Right lobe of liver (tissue), 6 donors: ENCODE measurements around the gene SPATC1L. TPM values are rescaled to one million over a fixed set of nuclear protein-coding genes. Genes with fewer than 3 reads are reported as not detected.

Experiments
- ATAC-seq, 4 donors: fragments of 200-7000 bp; cut with Tn5 transposase; one replicate each; pipeline ENCODE4 v1.9.1; 2020; ENCODE audit warnings: mild to moderate bottlenecking in 4 of 4, moderate library complexity in 4 of 4
- DNase-seq, 3 donors: peaks; one replicate each; pipeline ENCODE4 v3.0.0-alpha.2; 2020
- H3K27ac ChIP-seq, 3 donors: fragments of 200-600 bp; one replicate each; pipeline ENCODE4 v1.8.0; 2022
- H3K27me3 ChIP-seq, 2 donors: fragments of 200-600 bp; one replicate each; pipeline ENCODE4 v1.8.0; 2022
- H3K36me3 ChIP-seq, 4 donors: fragments of 200-600 bp; sonication (generic) in 1 of 4; one replicate each; pipeline versions ENCODE4 v1.5.1 to v1.8.0; 2017 to 2022; ENCODE audit warnings: control low read depth in 1 of 4
- H3K4me1 ChIP-seq, 4 donors: fragments of 200-600 bp; sonication (generic) in 1 of 4; one replicate each; pipeline versions ENCODE4 v1.5.1 to v1.8.0; 2017 to 2022; ENCODE audit warnings: control low read depth in 1 of 4
- H3K4me3 ChIP-seq, 3 donors: fragments of 200-600 bp; one replicate each; pipeline ENCODE4 v1.8.0; 2022
- H3K9me3 ChIP-seq, 4 donors: fragments of 200-600 bp; sonication (generic) in 1 of 4; one replicate each; pipeline versions ENCODE4 v1.5.1 to v1.8.0; 2017 to 2022; ENCODE audit warnings: control low read depth in 1 of 4
- POLR2A ChIP-seq: fragments of 450-650 bp; IDR thresholded peaks from one replicate; pipeline ENCODE4 v1.6.1; 2017; ENCODE audit warnings: antibody characterized with exemption, mild to moderate bottlenecking
- WGBS: methylation state at CpG from one replicate; pipeline ENCODE4 v1.1.6; 2018; ENCODE audit warnings: low coverage, low lambda C conversion rate; ENCODE audit not compliant: insufficient coverage; ENCODE audit errors: missing lambda C conversion rate; 5-methylcytosine and 5-hydroxymethylcytosine counted together
- intact Hi-C, 2 donors: fragments of 100-400 bp; cut with DNase I; formaldehyde crosslinking; loops; one replicate each; pipeline versions ENCODE4 v1.11.2 to v1.14.1; 2022
- total RNA-seq, 6 experiments: library from RNA; depleted of rRNA in 2 of 6; stranded (reverse); fragments of >200 nt in 2 of 6; fragmentation: NEBNext Ultra II Directional in 3 of 6; extraction: Animal tissue kit (Norgen Biotek cat#: 25700) in 3 of 6; gene quantifications; one replicate each; pipeline versions ENCODE4 v1.1.0 to v1.2.4, GENCODE V29; 2016 to 2023
- TF ChIP-seq, protein P1 (sequence below), 4 donors: fragments of 200-600 bp in 3 of 4; fragments of 450-650 bp in 1 of 4; IDR thresholded peaks; one replicate each; pipeline versions ENCODE4 v1.5.1 to v1.8.0; 2016 to 2022; ENCODE audit warnings: antibody characterized with exemption in 4 of 4, mild to moderate bottlenecking in 2 of 4
- donor health status: DM: no; HTN: yes; CAD: no.
- donor health status: DM: no; HTN: no; CAD: no.
- donor health status: DM: no; HTN: no; CAD: no.
- donor health status: DM: no; HTN: yes; CAD: no.
- donor health status: DM: no; HTN: yes; CAD: no.

Gene SPATC1L
- total RNA-seq, 6 experiments from 2014 or later, result 0.31 to 1.7 (median 0.51) TPM; not detected in 2

GRCh38 chr21:46118316-46119143 lies 65.7 kb downstream of the SPATC1L start:
- H3K27ac ChIP-seq, result no peak overlapping the region
- ATAC-seq (no peak), DNase-seq (peak; percentile 15 to 58 (median 42))
- H3K36me3 ChIP-seq, result no peaks in the 10 kb centered on the region
- TF ChIP-seq, protein P1, sequence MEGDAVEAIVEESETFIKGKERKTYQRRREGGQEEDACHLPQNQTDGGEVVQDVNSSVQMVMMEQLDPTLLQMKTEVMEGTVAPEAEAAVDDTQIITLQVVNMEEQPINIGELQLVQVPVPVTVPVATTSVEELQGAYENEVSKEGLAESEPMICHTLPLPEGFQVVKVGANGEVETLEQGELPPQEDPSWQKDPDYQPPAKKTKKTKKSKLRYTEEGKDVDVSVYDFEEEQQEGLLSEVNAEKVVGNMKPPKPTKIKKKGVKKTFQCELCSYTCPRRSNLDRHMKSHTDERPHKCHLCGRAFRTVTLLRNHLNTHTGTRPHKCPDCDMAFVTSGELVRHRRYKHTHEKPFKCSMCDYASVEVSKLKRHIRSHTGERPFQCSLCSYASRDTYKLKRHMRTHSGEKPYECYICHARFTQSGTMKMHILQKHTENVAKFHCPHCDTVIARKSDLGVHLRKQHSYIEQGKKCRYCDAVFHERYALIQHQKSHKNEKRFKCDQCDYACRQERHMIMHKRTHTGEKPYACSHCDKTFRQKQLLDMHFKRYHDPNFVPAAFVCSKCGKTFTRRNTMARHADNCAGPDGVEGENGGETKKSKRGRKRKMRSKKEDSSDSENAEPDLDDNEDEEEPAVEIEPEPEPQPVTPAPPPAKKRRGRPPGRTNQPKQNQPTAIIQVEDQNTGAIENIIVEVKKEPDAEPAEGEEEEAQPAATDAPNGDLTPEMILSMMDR (IDR thresholded peaks at IDR 0.05), result no peak
- no peak for TF ChIP-seq POLR2A
- no peak overlapping the region for H3K4me3 ChIP-seq
- no peaks in the 10 kb centered on the region for H3K9me3 ChIP-seq
- no peaks in the 10 kb centered on the region for H3K4me1 ChIP-seq
- intact Hi-C loops, result no loop called here
- 60% methylated on average over 1 of the region's 27 CpGs for WGBS
- no peaks in the 10 kb centered on the region for H3K27me3 ChIP-seq

GRCh38 chr21:46117586-46118315 lies 66.5 kb downstream of the SPATC1L start:
- ATAC-seq (no peak), DNase-seq (peak; percentile 19 to 57 (median 44))
- H3K36me3 ChIP-seq, result no peaks in the 10 kb centered on the region
- 45% methylated on average over 4 of the region's 29 CpGs for WGBS
- no peaks in the 10 kb centered on the region for H3K9me3 ChIP-seq
- no peak overlapping the region for H3K27ac ChIP-seq
- H3K4me1 ChIP-seq, result no peaks in the 10 kb centered on the region
- intact Hi-C loops, result no loop called here
- TF ChIP-seq, protein P1 (IDR thresholded peaks at IDR 0.05), result no peak
- no peak for TF ChIP-seq POLR2A
- H3K4me3 ChIP-seq, result no peak overlapping the region
- H3K27me3 ChIP-seq, result no peaks in the 10 kb centered on the region

DNA sequence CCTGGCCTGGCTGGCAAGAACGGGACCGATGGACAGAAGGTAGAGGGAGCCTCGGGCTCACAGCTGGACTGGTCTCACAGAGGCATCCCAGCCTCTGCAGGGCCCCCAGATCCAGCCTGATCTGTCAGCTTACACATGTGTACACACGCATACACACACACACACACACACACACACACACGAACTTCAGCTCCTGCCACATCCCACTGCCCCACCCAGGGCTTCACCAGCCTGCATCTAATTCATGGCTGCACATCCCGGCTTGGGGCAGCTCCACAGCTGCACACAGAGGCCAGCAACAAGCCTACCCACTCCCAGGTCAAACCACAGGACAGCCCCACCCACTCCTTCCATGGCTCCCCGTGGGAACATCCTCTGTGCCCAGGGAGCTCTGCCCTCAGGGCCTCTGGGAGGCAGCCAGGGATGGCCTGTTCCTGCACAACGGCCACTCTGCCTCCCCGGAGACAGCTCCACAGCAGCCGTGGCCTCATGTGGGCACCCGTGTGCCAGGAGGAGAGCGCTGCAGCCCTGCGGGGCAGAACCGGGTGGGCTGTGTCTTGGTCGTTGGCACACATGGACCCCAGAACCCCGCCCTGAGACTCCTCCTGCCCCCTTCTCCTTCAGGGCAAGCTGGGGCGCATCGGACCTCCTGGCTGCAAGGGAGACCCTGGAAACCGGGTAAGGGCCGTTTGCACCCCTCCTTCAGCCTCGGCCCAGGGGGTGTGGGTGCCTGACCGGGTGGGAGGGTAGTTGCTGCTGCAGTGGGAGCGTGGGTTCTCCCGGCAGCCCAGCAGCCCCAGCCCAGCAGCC lies 67.3 kb downstream of the SPATC1L start:
- Histone ChIP-seq H3K27ac (no peak overlapping the region), H3K27me3 (no peaks in the 10 kb centered on the region), H3K36me3 (no peaks in the 10 kb centered on the region), H3K9me3 (no peaks in the 10 kb centered on the region), H3K4me1 (no peaks in the 10 kb centered on the region), H3K4me3 (no peak overlapping the region)
- ATAC-seq (peak in 2 of 4 donors; percentile 1 to 6), DNase-seq (peak; percentile 19 to 63 (median 47))
- 38% methylated on average over 4 of the region's 24 CpGs for WGBS
- TF ChIP-seq, protein P1 (IDR thresholded peaks at IDR 0.05), result no peak
- TF ChIP-seq POLR2A, result no peak
- intact Hi-C loops, result no loop called here

DNA sequence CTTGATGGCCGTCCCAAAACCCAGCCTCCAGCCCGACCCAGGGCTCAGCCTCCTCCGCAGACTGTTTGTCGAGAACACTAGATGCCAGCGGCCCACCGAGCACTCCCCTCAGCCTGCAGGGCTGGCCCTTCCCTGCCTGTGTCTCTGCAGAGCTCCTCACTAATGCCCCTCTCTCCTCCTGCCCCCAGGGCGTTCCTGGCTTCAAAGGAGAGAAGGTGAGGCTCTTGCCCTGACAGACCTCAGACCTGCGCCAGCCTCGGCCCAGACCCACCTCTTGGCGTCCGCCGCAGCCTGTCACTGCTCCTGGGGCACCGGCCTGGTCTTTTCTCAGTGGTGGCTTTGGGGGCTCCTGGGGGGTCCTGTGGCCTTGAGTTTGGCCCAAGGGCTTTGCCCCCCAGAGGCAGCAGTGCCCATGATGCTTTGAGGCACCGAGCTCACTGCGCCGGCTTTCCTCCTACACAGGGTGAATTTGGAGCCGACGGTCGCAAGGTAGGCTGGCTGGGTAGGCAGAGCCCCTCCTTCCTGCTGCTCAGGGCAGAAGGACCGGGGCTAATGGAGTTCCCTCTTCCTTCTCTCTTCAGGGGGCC lies 68.0 kb downstream of the SPATC1L start:
- H3K9me3 ChIP-seq, result no peaks in the 10 kb centered on the region
- no peaks in the 10 kb centered on the region for H3K4me1 ChIP-seq
- WGBS, result 33% methylated on average over 1 of the region's 20 CpGs
- H3K27ac ChIP-seq, result no peak overlapping the region
- intact Hi-C loops, result no loop called here
- DNase-seq (peak in 2 of 3 donors; percentile 45 to 52), ATAC-seq (no peak)
- TF ChIP-seq, protein P1 (IDR thresholded peaks at IDR 0.05), result no peak
- no peaks in the 10 kb centered on the region for H3K27me3 ChIP-seq
- no peak overlapping the region for H3K4me3 ChIP-seq
- H3K36me3 ChIP-seq, result no peaks in the 10 kb centered on the region
